Osteocyte (in vitro differentiated cells): ENCODE results near the gene OVCH1. TPM values are rescaled to one million over a fixed set of nuclear protein-coding genes. Genes with fewer than 3 reads are reported as not detected.

ENCODE experiments used
- DNase-seq: peaks from one replicate; pipeline ENCODE4 v3.0.0; 2021; ENCODE audit warnings: mixed read lengths; ENCODE audit not compliant: unreplicated experiment; ENCODE audit errors: extremely low spot score
- H3K27ac Mint-ChIP-seq: one replicate; pipeline ENCODE4 v1.8.0; 2021; ENCODE audit warnings: mild to moderate bottlenecking, mixed read lengths; ENCODE audit not compliant: unreplicated experiment
- H3K27me3 Mint-ChIP-seq: one replicate; pipeline ENCODE4 v1.8.0; 2021; ENCODE audit warnings: mixed read lengths; ENCODE audit not compliant: unreplicated experiment
- H3K36me3 Mint-ChIP-seq: one replicate; pipeline ENCODE4 v1.8.0; 2021; ENCODE audit warnings: mixed read lengths; ENCODE audit not compliant: unreplicated experiment
- H3K4me1 Mint-ChIP-seq: one replicate; pipeline ENCODE4 v1.8.0; 2021; ENCODE audit warnings: mixed read lengths; ENCODE audit not compliant: unreplicated experiment
- H3K4me3 Mint-ChIP-seq: one replicate; pipeline ENCODE4 v1.8.0; 2021; ENCODE audit warnings: mild to moderate bottlenecking, moderate library complexity, mixed read lengths; ENCODE audit not compliant: unreplicated experiment
- H3K9me3 Mint-ChIP-seq: one replicate; pipeline ENCODE4 v1.8.0; 2021; ENCODE audit warnings: mixed read lengths; ENCODE audit not compliant: unreplicated experiment
- CTCF ChIP-seq: fragments of 200-600 bp; sonication (generic); IDR thresholded peaks from 2 replicates; pipeline ENCODE4 v1.5.0; 2021; ENCODE audit warnings: antibody characterized with exemption, mild to moderate bottlenecking, moderate library complexity
- total RNA-seq: library from RNA; stranded (reverse); gene quantifications from 2 replicates; pipeline ENCODE4 v1.2.1, GENCODE V29; 2021

Gene OVCH1
- total RNA-seq, 1 donor from 2014 or later: 0.46 TPM

- no peaks in the 10 kb centered on the region for H3K9me3 Mint-ChIP-seq
- no peak overlapping the region for H3K4me3 Mint-ChIP-seq
- no peak for TF ChIP-seq CTCF
- H3K36me3 Mint-ChIP-seq: peaks cover 26% of the 10 kb centered on the region
- DNase-seq: no peak
- H3K27me3 Mint-ChIP-seq: no peaks in the 10 kb centered on the region
- no peak overlapping the region for H3K27ac Mint-ChIP-seq
- H3K4me1 Mint-ChIP-seq: peaks cover 14% of the 10 kb centered on the region
Measured at GRCh38 chr12:29508949-29509348, 11.5 kb upstream of the OVCH1 start.

- no peak for TF ChIP-seq CTCF
- Mint-ChIP-seq H3K36me3 (peaks cover 23% of the 10 kb centered on the region), H3K4me1 (peaks cover 14% of the 10 kb centered on the region), H3K27me3 (no peaks in the 10 kb centered on the region), H3K27ac (no peak overlapping the region), H3K4me3 (no peak overlapping the region), H3K9me3 (no peaks in the 10 kb centered on the region)
- DNase-seq: no peak
Measured at GRCh38 chr12:29505122-29505521, 7.6 kb upstream of the OVCH1 start.

- H3K4me1 Mint-ChIP-seq: peaks cover 14% of the 10 kb centered on the region
- H3K4me3 Mint-ChIP-seq: no peak overlapping the region
- no peak for DNase-seq
- H3K36me3 Mint-ChIP-seq: peaks cover 21% of the 10 kb centered on the region
- no peaks in the 10 kb centered on the region for H3K9me3 Mint-ChIP-seq
- H3K27ac Mint-ChIP-seq: no peak overlapping the region
- no peak for TF ChIP-seq CTCF
- H3K27me3 Mint-ChIP-seq: no peaks in the 10 kb centered on the region
Measured at GRCh38 chr12:29503283-29503682, 5.8 kb upstream of the OVCH1 start.

- peaks cover 10% of the 10 kb centered on the region for H3K36me3 Mint-ChIP-seq
- no peaks in the 10 kb centered on the region for H3K9me3 Mint-ChIP-seq
- DNase-seq: no peak
- peaks cover 4% of the 10 kb centered on the region for H3K27me3 Mint-ChIP-seq
- TF ChIP-seq CTCF: no peak
- no peak overlapping the region for H3K4me3 Mint-ChIP-seq
- no peak overlapping the region for H3K27ac Mint-ChIP-seq
- no peaks in the 10 kb centered on the region for H3K4me1 Mint-ChIP-seq
Measured at GRCh38 chr12:29499235-29499634, 1.7 kb upstream of the OVCH1 start.

- no peaks in the 10 kb centered on the region for H3K4me1 Mint-ChIP-seq
- TF ChIP-seq CTCF: no peak
- no peak overlapping the region for H3K27ac Mint-ChIP-seq
- no peak overlapping the region for H3K4me3 Mint-ChIP-seq
- DNase-seq: no peak
- H3K36me3 Mint-ChIP-seq: peaks cover 16% of the 10 kb centered on the region
- no peaks in the 10 kb centered on the region for H3K9me3 Mint-ChIP-seq
- H3K27me3 Mint-ChIP-seq: peaks cover 20% of the 10 kb centered on the region
Measured at GRCh38 chr12:29492891-29493290, 4.6 kb downstream of the OVCH1 start.
